ENCODE data around the gene WWOX. TPM values are rescaled to one million over a fixed set of nuclear protein-coding genes. Genes with fewer than 3 reads are reported as not detected.
"Not testable (repeated sequence)": the region's sequence is repeated elsewhere in the genome, so short reads cannot be mapped to it uniquely, and the experiment has no call there.

WWOX gene
- total RNA-seq, 1 donor from 2014 or later = 11.2 TPM

DNA sequence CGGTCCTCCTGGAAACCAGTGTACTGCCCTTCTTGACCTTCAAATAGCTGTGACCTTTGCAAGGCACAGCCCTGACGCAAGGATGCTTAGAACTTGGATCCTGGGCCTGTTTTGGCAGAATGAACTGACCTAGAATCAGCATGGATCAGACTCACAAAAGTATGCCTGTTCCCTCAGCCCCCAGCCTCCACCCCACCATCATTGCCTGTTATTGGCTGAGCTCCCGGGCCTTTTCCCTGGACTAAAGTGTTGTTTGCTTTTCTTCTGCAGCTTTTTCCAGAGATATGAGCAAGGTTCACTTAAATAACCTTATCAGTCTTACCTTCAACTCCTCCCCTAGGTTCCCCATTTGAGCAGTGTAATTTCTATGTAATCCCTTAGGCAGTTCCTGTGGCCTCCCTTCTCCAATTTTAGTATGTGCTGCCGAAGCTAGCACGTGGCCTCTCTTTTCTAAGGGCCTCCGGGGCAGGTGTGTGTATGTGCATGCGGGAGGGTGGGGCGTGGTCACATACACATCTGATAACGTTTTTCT lies 1153.7 kb downstream of the WWOX start:
- ATAC-seq = no peak

- no peak for ATAC-seq
These were observed 1158.6 kb downstream of the WWOX start for GRCh38 chr16:79257953-79258490.

GRCh38 chr16:79260890-79261289 lies 1161.4 kb downstream of the WWOX start:
- not testable (repeated sequence) for ATAC-seq

DNA sequence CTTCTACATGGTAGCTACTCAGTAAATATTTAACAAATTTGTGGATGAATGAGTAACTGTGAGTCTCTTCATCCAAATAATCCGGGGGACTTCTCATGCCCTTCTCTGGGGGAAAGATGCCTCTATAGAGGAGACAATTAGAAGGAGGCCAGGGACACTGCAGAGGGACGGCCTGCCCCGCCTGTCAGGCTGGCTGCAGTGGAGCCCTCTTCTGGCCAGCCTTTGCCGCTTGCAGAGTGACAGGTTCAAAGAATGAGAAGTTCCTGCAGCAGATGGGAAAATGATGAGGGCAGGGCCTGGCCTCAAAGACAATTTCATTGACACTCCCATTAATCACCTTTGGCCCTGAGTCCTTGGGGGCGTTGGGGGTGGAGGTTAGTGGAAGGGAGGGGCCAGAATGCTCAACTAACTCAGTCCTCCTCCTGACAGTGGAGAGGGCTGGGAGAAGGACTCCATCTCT lies 1162.1 kb downstream of the WWOX start:
- peak; percentile 55 for ATAC-seq

DNA sequence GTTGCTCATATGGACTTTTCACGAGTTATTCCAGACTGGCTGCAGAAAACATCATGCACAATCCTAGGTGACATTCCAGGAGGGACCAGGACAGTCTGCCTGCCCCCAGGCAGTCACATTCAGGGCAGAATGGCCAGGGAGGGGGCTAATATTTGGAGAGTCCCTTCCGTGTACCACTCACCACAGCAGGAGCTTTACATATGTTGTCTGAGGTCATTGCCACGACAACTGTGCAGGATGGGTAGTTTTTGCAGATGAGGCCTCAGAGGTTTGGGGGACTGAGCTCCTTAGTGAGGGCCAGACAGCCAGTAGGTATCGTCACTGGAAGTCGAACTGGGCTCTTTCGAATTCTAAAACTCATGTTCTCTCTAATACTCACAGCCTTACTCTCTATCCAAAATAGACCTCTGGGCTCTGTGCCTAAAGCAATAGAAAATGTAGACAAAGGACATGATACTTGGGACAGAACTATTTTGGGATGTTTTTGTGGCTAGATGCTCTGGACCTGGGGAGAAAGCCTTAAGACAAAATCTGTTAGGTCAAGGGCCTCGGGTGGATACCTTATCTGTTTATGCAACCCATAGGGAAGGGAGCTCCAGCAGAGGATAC lies 1162.6 kb downstream of the WWOX start:
- ATAC-seq = no peak

Other genes starting within 250 kb of the WWOX start
- gene CLEC3A, start 77.1 kb upstream of the WWOX start, total RNA-seq = not detected